ENCODE results near the gene BMP6.
"Not testable (repeated sequence)": the region's sequence is repeated elsewhere in the genome, so short reads cannot be mapped to it uniquely, and the experiment has no call there.

The BMP6 gene

GRCh38 chr6:7892367-7892766 is 166.5 kb downstream of the BMP6 start:
- not testable (repeated sequence) for DNase-seq

GRCh38 chr6:7893342-7893741 is 167.4 kb downstream of the BMP6 start:
- DNase-seq = no peak

- no peak for DNase-seq
Observed at GRCh38 chr6:7894262-7895124, 168.6 kb downstream of the BMP6 start.

GRCh38 chr6:7895125-7895423 is 169.2 kb downstream of the BMP6 start:
- no peak for DNase-seq

GRCh38 chr6:7896465-7896987 is 170.6 kb downstream of the BMP6 start:
- no peak for DNase-seq

- DNase-seq = no peak
Observed at GRCh38 chr6:7897461-7898192, 171.7 kb downstream of the BMP6 start.

- not testable (repeated sequence) for DNase-seq
Observed at GRCh38 chr6:7898193-7898586, 172.3 kb downstream of the BMP6 start.

- no peak for DNase-seq
Observed at GRCh38 chr6:7899101-7899888, 173.4 kb downstream of the BMP6 start.

- DNase-seq = no peak
Observed at GRCh38 chr6:7899889-7900213, 174.0 kb downstream of the BMP6 start.

- DNase-seq = no peak
Observed at GRCh38 chr6:7900621-7901020, 174.7 kb downstream of the BMP6 start.

GRCh38 chr6:7901056-7901455 is 175.2 kb downstream of the BMP6 start:
- no peak for DNase-seq

- no peak for DNase-seq
Observed at GRCh38 chr6:7901780-7902179, 175.9 kb downstream of the BMP6 start.

- DNase-seq = no peak
Observed at GRCh38 chr6:7902221-7902620, 176.3 kb downstream of the BMP6 start.

GRCh38 chr6:7902867-7903266 is 177.0 kb downstream of the BMP6 start:
- DNase-seq = no peak

- DNase-seq = no peak
Observed at GRCh38 chr6:7903673-7904072, 177.8 kb downstream of the BMP6 start.

- no peak for DNase-seq
Observed at GRCh38 chr6:7904654-7905319, 178.9 kb downstream of the BMP6 start.

GRCh38 chr6:7905416-7905815 is 179.5 kb downstream of the BMP6 start:
- DNase-seq = no peak

- no peak for DNase-seq
Observed at GRCh38 chr6:7906741-7907140, 180.8 kb downstream of the BMP6 start.

- no peak for DNase-seq
Observed at GRCh38 chr6:7907159-7907558, 181.3 kb downstream of the BMP6 start.

- DNase-seq = peak; percentile 10
Observed at GRCh38 chr6:7909323-7910276, 183.7 kb downstream of the BMP6 start.

- no peak for DNase-seq
Observed at GRCh38 chr6:7910298-7910653, 184.4 kb downstream of the BMP6 start.

Data from GF-D8 (cell line).